Brain microvascular endothelial cell (primary cell): ENCODE results near the gene ALDOC.
"Not testable (repeated sequence)": the region's sequence is repeated elsewhere in the genome, so short reads cannot be mapped to it uniquely, and the experiment has no call there.

Experiments used
- DNase-seq: peaks from one replicate; pipeline ENCODE4 v3.0.0-alpha.2; 2020
- H3K27ac ChIP-seq: fragments of 250-450 bp; sonication (Bioruptor Pico); 2 replicates; pipeline ENCODE4 v1.5.1; 2020; ENCODE audit warnings: mild to moderate bottlenecking, moderate library complexity
- H3K27me3 ChIP-seq: fragments of 250-450 bp; sonication (Bioruptor Pico); replicated peaks from 2 replicates; pipeline ENCODE4 v1.5.1; 2020; ENCODE audit warnings: mild to moderate bottlenecking
- H3K36me3 ChIP-seq: fragments of 250-450 bp; sonication (Bioruptor Pico); replicated peaks from 2 replicates; pipeline ENCODE4 v1.5.1; 2020; ENCODE audit warnings: mild to moderate bottlenecking
- H3K4me3 ChIP-seq: 2 replicates; pipeline ENCODE4 v1.5.1; 2011; ENCODE audit warnings: low read depth, mild to moderate bottlenecking, control low read depth, low read length, moderate library complexity
- CTCF ChIP-seq: IDR thresholded peaks from 2 replicates; pipeline ENCODE4 v1.5.1; 2011; ENCODE audit warnings: low read depth, mild to moderate bottlenecking, moderate library complexity, low read length, control low read depth, inconsistent platforms; ENCODE audit errors: missing control alignments
- in situ Hi-C: cut with HindIII; loops from 2 replicates; pipeline ENCODE4 v1.10.0; 2017; ENCODE audit warnings: low sequenced_read_pairs, low pct_ligation_motif_present

Gene ALDOC

GRCh38 chr17:28610376-28610775 is 33.7 kb upstream of the ALDOC start:
- in situ Hi-C loops = no loop called here
- TF ChIP-seq CTCF = no peak
- H3K27me3 ChIP-seq = no peaks in the 10 kb centered on the region
- DNase-seq = no peak
- H3K4me3 ChIP-seq = no peak overlapping the region
- peaks cover 40% of the 10 kb centered on the region for H3K36me3 ChIP-seq
- H3K27ac ChIP-seq = no peak overlapping the region

- in situ Hi-C loops, H3K27ac ChIP-seq: not testable (repeated sequence)
Measured at GRCh38 chr17:28604031-28604430, 27.3 kb upstream of the ALDOC start.

GRCh38 chr17:28599311-28600184 is 22.9 kb upstream of the ALDOC start:
- no peak for TF ChIP-seq CTCF
- no peaks in the 10 kb centered on the region for H3K36me3 ChIP-seq
- H3K4me3 ChIP-seq = peak overlapping the region; percentile 87
- in situ Hi-C loops = no loop called here
- peak; percentile 90 for DNase-seq
- H3K27me3 ChIP-seq = no peaks in the 10 kb centered on the region
- H3K27ac ChIP-seq = peak overlapping the region; percentile 88

More at GRCh38 chr17:28604031-28604430, 27.3 kb upstream of the ALDOC start:
- not testable (repeated sequence) for H3K4me3 ChIP-seq, H3K36me3 ChIP-seq, DNase-seq, H3K27me3 ChIP-seq

GRCh38 chr17:28598799-28599310 is 22.2 kb upstream of the ALDOC start, which contains the start of gene SPAG5:
Gene SPAG5 (minus strand): TSS chr17:28599025. CDS start chr17:28598946, 79 bp downstream.
- peak within 1 kb of the TSS; percentile 87 for H3K4me3 ChIP-seq
- H3K27ac ChIP-seq = peak within 1 kb of the TSS; percentile 88
- peak; percentile 88 for DNase-seq
- no peak for TF ChIP-seq CTCF
- in situ Hi-C loops = no loop called here
- no peaks in the 10 kb centered on the region for H3K36me3 ChIP-seq
- no peaks in the 10 kb centered on the region for H3K27me3 ChIP-seq

- peak overlapping the region; percentile 88 for H3K27ac ChIP-seq
- DNase-seq = no peak
- no peaks in the 10 kb centered on the region for H3K36me3 ChIP-seq
- in situ Hi-C loops = no loop called here
- H3K27me3 ChIP-seq = no peaks in the 10 kb centered on the region
- TF ChIP-seq CTCF = no peak
- H3K4me3 ChIP-seq = peak overlapping the region; percentile 87
Measured at GRCh38 chr17:28598389-28598788, 21.7 kb upstream of the ALDOC start.

GRCh38 chr17:28597606-28598383 is 21.1 kb upstream of the ALDOC start:
- H3K4me3 ChIP-seq = peak overlapping the region; percentile 87
- in situ Hi-C loops = no loop called here
- H3K27ac ChIP-seq = no peak overlapping the region
- TF ChIP-seq CTCF = no peak
- DNase-seq = no peak
- H3K36me3 ChIP-seq = peaks cover 1% of the 10 kb centered on the region
- H3K27me3 ChIP-seq = no peaks in the 10 kb centered on the region
